Right cardiac atrium (tissue), 5 donors: Measurements from ENCODE around the gene OVCA2. TPM values are rescaled to one million over a fixed set of nuclear protein-coding genes. Genes with fewer than 3 reads are reported as not detected.
A peak's percentile ranks its signal among the peaks of the same experiment; 100 is the strongest.

Experiments used
- ATAC-seq, 2 donors: fragments of 200-7000 bp; cut with Tn5 transposase; one replicate each; pipeline versions ENCODE4 v1.8.0 to v1.9.1; 2020; ENCODE audit warnings: moderate library complexity in 2 of 2, mild to moderate bottlenecking in 1 of 2
- DNase-seq, 3 donors: peaks; one replicate each; pipeline ENCODE4 v3.0.0-alpha.2; 2020
- H3K27ac ChIP-seq: one replicate; pipeline ENCODE4 v1.5.1; 2013; ENCODE audit warnings: mild to moderate bottlenecking, low read length, control low read depth, moderate library complexity
- H3K27me3 ChIP-seq: one replicate; pipeline ENCODE4 v1.6.1; 2013; ENCODE audit not compliant: control insufficient read depth, insufficient read depth
- H3K4me1 ChIP-seq: one replicate; pipeline ENCODE4 v1.6.1; 2013; ENCODE audit warnings: low read length; ENCODE audit not compliant: control insufficient read depth, insufficient read depth
- H3K4me3 ChIP-seq: one replicate; pipeline ENCODE4 v1.5.1; 2013; ENCODE audit warnings: low read length, control low read depth
- H3K9me3 ChIP-seq: one replicate; pipeline ENCODE4 v1.6.1; 2013; ENCODE audit warnings: low read length; ENCODE audit not compliant: control insufficient read depth
- WGBS: extraction: QIAGEN DNeasy Blood & Tissue Kit; methylation state at CpG from one replicate; pipeline ENCODE4 v1.1.7; 2013; 5-methylcytosine and 5-hydroxymethylcytosine counted together
- intact Hi-C, 4 donors: fragments of 100-400 bp; cut with DNase I; formaldehyde crosslinking; loops; one replicate each; pipeline versions ENCODE4 v1.11.0 to v1.14.0; 2022 to 2023
- polyA plus RNA-seq: library from polyadenylated mRNA; stranded (reverse); fragments of 200-250 nt; gene quantifications from one replicate; pipeline ENCODE4 v1.2.3, GENCODE V29; 2013
- total RNA-seq, 4 donors: library from RNA; stranded (reverse); fragmentation: NEBNext Ultra II Directional; extraction: Animal tissue kit (Norgen Biotek cat#: 25700); gene quantifications; one replicate each; pipeline ENCODE4 v1.2.1, GENCODE V29; 2021
- donor health status: healthy with polysubstance abuse.
- donor health status: DM: no; HTN: yes; CAD: no.
- donor health status: DM: no; HTN: no; CAD: no.
- donor health status: DM: no; HTN: yes; CAD: no; lungs with severe emphysema.
- donor health status: DM: yes; HTN: yes; CAD: no.

The OVCA2 gene
- total and polyA plus RNA-seq, 5 donors: 15.3 to 35.6 (median 22.1) TPM

GRCh38 chr17:2015314-2015713, 26.5 kb upstream of the OVCA2 start:
- Histone ChIP-seq H3K27ac (no peak overlapping the region), H3K4me1 (peaks cover 3% of the 10 kb centered on the region), H3K4me3 (no peak overlapping the region), H3K27me3 (no peaks in the 10 kb centered on the region), H3K9me3 (no peaks in the 10 kb centered on the region)
- DNase-seq (peak in 1 of 3 donors; percentile 20), ATAC-seq (no peak)
- intact Hi-C loops: no loop called here
- WGBS: 77% methylated on average over 14 of the region's 14 CpGs

- ATAC-seq (no peak), DNase-seq (peak in 1 of 3 donors; percentile 24)
- H3K27ac ChIP-seq: no peak overlapping the region
- peaks cover 3% of the 10 kb centered on the region for H3K4me1 ChIP-seq
- H3K4me3 ChIP-seq: no peak overlapping the region
- H3K27me3 ChIP-seq: no peaks in the 10 kb centered on the region
- intact Hi-C loops: no loop called here
- no peaks in the 10 kb centered on the region for H3K9me3 ChIP-seq
- WGBS: 90% methylated on average over 20 of the region's 20 CpGs
Measured at GRCh38 chr17:2016494-2016893, 25.3 kb upstream of the OVCA2 start.

DNA sequence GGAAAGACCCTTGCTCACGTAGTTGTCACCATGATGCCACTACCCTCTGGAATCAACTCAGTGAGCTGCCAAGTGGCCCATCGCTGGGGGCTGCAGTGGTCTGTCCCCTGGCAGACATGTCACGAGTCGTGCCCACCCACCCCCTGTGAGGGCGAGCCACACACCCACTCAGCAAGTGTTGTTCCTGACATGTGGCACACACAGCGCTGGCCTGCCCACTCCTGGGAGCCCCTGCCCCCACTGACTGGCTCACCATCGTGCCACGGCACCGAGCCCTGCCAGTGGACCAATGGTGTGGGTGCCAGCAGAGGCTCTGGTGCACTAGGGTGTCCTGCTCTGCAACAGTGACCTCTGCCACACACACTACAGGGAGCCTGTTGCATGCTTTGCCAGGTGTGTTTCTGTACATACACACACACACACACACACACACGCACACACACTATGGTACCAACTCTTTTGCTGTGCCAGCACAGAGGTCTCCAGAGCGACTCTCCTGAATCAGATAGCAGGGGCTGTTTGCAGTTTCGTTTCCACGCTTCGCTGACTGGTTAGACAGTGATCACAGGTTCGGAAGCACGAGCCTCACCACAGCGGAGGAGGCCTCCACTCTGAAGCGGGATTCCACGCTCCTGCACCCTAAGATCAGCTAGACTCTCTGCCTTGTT, 24.4 kb upstream of the OVCA2 start:
- Histone ChIP-seq H3K4me1 (no peaks in the 10 kb centered on the region), H3K4me3 (no peak overlapping the region), H3K27ac (no peak overlapping the region), H3K27me3 (no peaks in the 10 kb centered on the region), H3K9me3 (no peaks in the 10 kb centered on the region)
- 87% methylated on average over 19 of the region's 19 CpGs for WGBS
- no peak for ATAC-seq
- intact Hi-C loops: no loop called here
- no peak for DNase-seq

DNA sequence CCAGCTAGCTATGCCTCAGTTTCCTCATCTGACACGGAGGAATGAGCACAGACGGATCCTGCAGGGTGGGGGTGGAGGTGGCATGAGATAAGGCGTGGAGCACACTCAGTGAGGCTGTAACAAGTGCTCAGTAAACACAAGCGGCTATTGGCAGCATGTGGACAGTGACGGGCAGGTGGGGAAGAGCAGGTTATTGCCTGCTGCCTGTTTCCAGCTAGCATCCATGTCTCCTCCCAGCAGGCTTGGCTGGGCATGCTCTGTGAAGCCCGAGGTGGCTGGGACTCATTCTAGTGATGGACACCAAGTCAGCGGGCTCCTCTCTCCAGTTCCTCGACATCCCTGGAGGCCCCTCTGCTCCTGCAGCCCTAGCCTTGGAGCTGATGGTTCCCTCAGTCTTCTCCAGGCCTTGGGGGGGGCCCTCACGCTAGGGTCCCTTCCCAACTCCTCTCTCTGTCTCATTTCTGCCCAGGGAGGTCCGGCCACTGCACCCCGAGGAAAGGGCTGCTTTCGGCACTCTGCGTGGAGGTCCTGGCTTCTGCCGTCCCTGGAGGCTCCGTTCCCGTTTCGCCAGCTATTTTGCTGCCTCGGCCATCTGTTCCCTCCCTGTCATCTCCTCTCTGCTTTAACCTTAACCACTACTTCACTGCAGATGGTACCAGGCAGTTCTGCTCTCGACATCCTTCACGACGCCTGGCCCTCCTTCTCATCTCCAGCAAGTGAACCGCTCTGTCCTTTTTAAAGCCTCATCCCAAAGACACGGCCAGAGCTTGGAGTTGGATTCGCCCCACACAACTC, 22.9 kb upstream of the OVCA2 start:
- peak in 1 of 3 donors; percentile 15 for DNase-seq
- H3K27ac ChIP-seq: no peak overlapping the region
- WGBS: 76% methylated on average over 24 of the region's 24 CpGs
- ATAC-seq: no peak
- intact Hi-C loops: no loop called here
- no peak overlapping the region for H3K4me3 ChIP-seq
- no peaks in the 10 kb centered on the region for H3K4me1 ChIP-seq
- H3K9me3 ChIP-seq: no peaks in the 10 kb centered on the region
- H3K27me3 ChIP-seq: no peaks in the 10 kb centered on the region

DNA sequence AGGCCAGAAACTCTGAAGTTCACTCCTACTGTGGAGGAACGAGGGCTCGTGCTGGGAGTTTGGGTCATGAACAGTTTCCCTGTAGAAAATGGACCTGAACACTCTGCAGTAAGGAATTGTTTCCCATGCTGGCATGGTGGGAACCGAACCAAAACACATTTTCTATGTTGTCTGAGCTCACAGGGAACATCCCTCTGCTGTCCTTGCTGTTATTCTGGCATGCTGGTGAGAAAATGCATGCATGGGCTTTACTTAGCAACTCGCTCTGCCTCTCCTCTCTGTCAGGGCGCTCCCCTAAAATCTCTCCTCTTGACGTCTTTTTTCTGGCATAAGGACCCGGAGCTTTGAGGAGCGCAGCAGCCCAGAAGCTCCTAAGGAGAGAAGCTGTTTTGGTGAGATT, 22.1 kb upstream of the OVCA2 start:
- Histone ChIP-seq H3K9me3 (no peaks in the 10 kb centered on the region), H3K27ac (no peak overlapping the region), H3K27me3 (no peaks in the 10 kb centered on the region), H3K4me3 (no peak overlapping the region), H3K4me1 (no peaks in the 10 kb centered on the region)
- intact Hi-C loops: loop anchor here in 1 of 4 donors (10.0 kb wide), 1 partner anchor 45 kb away; no protein-coding TSS in a partner anchor
- DNase-seq (peak in 1 of 3 donors; percentile 13), ATAC-seq (no peak)
- 77% methylated on average over 8 of the region's 8 CpGs for WGBS

- WGBS: 42% methylated on average over 8 of the region's 8 CpGs
- no peaks in the 10 kb centered on the region for H3K27me3 ChIP-seq
- H3K27ac ChIP-seq: no peak overlapping the region
- ATAC-seq: peak in 1 of 2 donors; percentile 58
- peak; percentile 55 to 80 (median 79) for DNase-seq
- H3K4me1 ChIP-seq: no peaks in the 10 kb centered on the region
- intact Hi-C loops: loop anchor here in 1 of 4 donors (10.0 kb wide), 1 partner anchor 46 kb away; no protein-coding TSS in a partner anchor
- H3K4me3 ChIP-seq: no peak overlapping the region
- no peaks in the 10 kb centered on the region for H3K9me3 ChIP-seq
Measured at GRCh38 chr17:2020721-2021120, 21.1 kb upstream of the OVCA2 start.

DNA sequence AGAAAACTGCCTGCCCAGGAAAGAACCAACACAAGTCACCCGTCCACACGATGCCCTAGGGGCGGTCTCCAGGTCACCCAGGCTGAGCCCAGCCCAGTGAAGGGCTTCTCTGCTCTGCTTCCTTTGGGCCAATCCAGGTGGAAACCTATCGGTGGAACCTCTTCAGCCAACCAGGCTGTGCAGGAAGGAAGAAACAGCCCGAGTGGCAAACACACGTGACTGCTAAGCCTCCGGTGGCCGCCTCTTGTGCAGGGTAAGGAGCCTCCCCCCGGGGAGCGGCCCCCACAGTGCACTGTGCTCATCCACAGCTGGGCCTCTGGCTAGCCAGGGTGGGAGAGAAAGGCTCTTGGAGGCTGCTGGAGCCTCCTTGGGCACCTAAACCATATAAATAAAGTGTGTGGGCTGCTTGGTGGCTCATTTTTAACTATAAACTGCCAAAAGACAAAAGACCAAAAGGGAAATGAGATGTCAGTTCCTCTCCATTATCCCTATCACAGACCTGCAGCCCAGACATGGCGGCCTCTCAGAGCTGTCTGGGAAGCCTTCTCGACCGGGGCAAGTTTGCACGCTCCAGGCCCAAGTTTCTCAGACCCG, 19.1 kb upstream of the OVCA2 start:
- no peaks in the 10 kb centered on the region for H3K27me3 ChIP-seq
- peak in 1 of 3 donors; percentile 38 for DNase-seq
- no peak for ATAC-seq
- no peaks in the 10 kb centered on the region for H3K9me3 ChIP-seq
- WGBS: 77% methylated on average over 15 of the region's 15 CpGs
- H3K4me3 ChIP-seq: no peak overlapping the region
- intact Hi-C loops: loop anchor here in 1 of 4 donors (10.0 kb wide), 1 partner anchor 48 kb away; no protein-coding TSS in a partner anchor
- no peaks in the 10 kb centered on the region for H3K4me1 ChIP-seq
- no peak overlapping the region for H3K27ac ChIP-seq

DNA sequence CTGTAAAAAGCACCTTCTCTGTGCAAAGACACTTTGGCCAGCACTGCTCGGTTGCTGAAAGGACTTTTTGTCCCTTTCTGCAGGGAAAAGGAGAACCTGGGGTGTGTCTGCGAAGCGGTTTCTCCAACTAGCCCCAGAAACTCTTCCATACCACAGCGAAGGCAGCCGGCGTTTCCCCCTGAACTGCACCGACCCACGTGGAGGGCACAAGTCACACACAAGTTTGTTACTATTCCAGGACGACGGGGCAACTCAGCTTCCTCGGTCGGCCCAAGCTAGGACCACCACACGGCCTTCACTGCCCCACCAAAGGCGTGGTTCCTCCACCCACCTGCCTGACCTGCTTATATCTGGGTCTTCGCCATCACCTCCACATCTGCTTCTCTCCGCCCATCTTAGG, 18.6 kb upstream of the OVCA2 start:
- intact Hi-C loops: loop anchor here in 1 of 4 donors (10.0 kb wide), 1 partner anchor 48 kb away; no protein-coding TSS in a partner anchor
- H3K4me3 ChIP-seq: no peak overlapping the region

DNA sequence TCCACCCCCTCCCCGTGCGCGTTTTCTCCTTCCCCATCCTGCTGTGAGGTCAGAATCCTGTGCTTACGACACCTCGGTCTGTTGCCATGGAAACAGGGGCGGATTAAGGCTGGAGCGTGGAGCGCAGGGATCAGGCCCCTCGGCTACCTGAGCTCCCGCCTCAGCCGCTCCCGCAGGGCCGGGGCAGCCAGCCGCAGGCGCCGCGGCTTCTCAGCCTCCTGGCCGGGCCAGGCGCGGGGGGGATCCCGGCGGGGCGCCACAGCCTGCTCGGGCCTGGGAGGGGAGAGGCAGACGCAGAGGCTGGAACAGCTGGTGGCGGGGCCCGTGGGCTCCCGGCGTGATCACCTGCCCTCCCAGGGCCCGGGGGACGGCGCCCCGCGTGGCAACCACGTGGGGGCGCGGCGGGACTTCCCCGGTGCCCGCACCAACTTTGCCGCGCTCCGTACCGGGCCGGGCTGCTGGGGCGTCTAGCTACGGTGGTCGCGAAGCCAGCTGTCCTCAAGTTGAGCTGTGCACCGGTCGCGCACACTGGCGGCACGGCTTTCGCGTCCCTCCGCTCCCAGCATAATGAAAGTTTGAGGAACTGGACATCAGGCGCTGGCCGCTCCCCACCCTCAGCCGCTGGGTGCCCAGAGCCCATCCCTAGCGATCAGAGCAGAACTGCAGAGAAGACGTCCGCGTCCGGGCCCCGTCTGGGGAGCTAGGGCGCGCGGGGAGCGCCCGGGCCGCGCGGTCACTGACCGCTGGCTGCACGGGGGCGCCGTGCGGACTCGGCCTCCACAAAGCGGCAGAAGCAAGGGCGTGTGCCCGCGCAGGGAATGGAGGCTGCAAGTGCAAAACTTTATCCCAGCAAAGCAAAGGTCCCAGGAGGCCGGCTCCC, 17.9 kb upstream of the OVCA2 start:
- no peaks in the 10 kb centered on the region for H3K27me3 ChIP-seq
- DNase-seq (peak; percentile 71 to 77 (median 77)), ATAC-seq (peak; percentile 6 to 26)
- H3K9me3 ChIP-seq: no peaks in the 10 kb centered on the region
- no peak overlapping the region for H3K27ac ChIP-seq
- 1% methylated on average over 85 of the region's 85 CpGs for WGBS
- peak overlapping the region; percentile 62 for H3K4me3 ChIP-seq
- H3K4me1 ChIP-seq: no peaks in the 10 kb centered on the region
- intact Hi-C loops: loop anchor here in 1 of 4 donors (10.0 kb wide), 1 partner anchor 49 kb away; no protein-coding TSS in a partner anchor

More for the DNA sequence above, 18.6 kb upstream of the OVCA2 start:
- Histone ChIP-seq H3K27me3 (no peaks in the 10 kb centered on the region), H3K9me3 (no peaks in the 10 kb centered on the region), H3K4me1 (no peaks in the 10 kb centered on the region), H3K27ac (no peak overlapping the region)
- DNase-seq (peak in 1 of 3 donors; percentile 28), ATAC-seq (no peak)
- 59% methylated on average over 16 of the region's 16 CpGs for WGBS

- no peaks in the 10 kb centered on the region for H3K27me3 ChIP-seq
- ATAC-seq: no peak
- no peaks in the 10 kb centered on the region for H3K9me3 ChIP-seq
- intact Hi-C loops: loop anchor here in 2 of 4 donors (5.0 to 10.0 kb wide), 2 partner anchors 50 to 452 kb away; no protein-coding TSS in a partner anchor
- H3K4me3 ChIP-seq: peak overlapping the region; percentile 62
- under 1% methylated on average over 73 of the region's 73 CpGs for WGBS
- H3K4me1 ChIP-seq: no peaks in the 10 kb centered on the region
- DNase-seq: peak in 1 of 3 donors; percentile 47
- H3K27ac ChIP-seq: no peak overlapping the region
Measured at GRCh38 chr17:2024572-2025219, 17.1 kb upstream of the OVCA2 start.
